ENCODE measurements around the gene WLS.
A peak's percentile ranks its signal among the peaks of the same experiment; 100 is the strongest.

WLS gene

GRCh38 chr1:68132426-68133130 lies 99.7 kb downstream of the WLS start:
- no peak for DNase-seq (ENCODE audit: low read depth in 2 of 2)

GRCh38 chr1:68131261-68131660 lies 101.1 kb downstream of the WLS start:
- DNase-seq (ENCODE audit: low read depth in 2 of 2): no peak

- no peak for DNase-seq (ENCODE audit: low read depth in 2 of 2)
Measured at GRCh38 chr1:68129536-68130250, 102.6 kb downstream of the WLS start.

- no peak for DNase-seq (ENCODE audit: low read depth in 2 of 2)
Measured at GRCh38 chr1:68128820-68129219, 103.5 kb downstream of the WLS start.

- no peak for DNase-seq (ENCODE audit: low read depth in 2 of 2)
Measured at GRCh38 chr1:68128157-68128556, 104.2 kb downstream of the WLS start.

GRCh38 chr1:68121536-68121935 lies 110.8 kb downstream of the WLS start:
- no peak for DNase-seq (ENCODE audit: low read depth in 2 of 2)

GRCh38 chr1:68120136-68120791 lies 112.1 kb downstream of the WLS start:
- peak in 1 of 2 donors; percentile 9 for DNase-seq (ENCODE audit: low read depth in 2 of 2)

GRCh38 chr1:68119445-68119844 lies 112.9 kb downstream of the WLS start:
- no peak for DNase-seq (ENCODE audit: low read depth in 2 of 2)

GRCh38 chr1:68117416-68117815 lies 114.9 kb downstream of the WLS start:
- DNase-seq (ENCODE audit: low read depth in 2 of 2): no peak

GRCh38 chr1:68116643-68117235 lies 115.6 kb downstream of the WLS start:
- peak; percentile 4 to 14 for DNase-seq (ENCODE audit: low read depth in 2 of 2)

- DNase-seq (ENCODE audit: low read depth in 2 of 2): no peak
Measured at GRCh38 chr1:68115308-68115707, 117.0 kb downstream of the WLS start.

- DNase-seq (ENCODE audit: low read depth in 2 of 2): no peak
Measured at GRCh38 chr1:68113966-68114365, 118.4 kb downstream of the WLS start.

GRCh38 chr1:68112835-68113243 lies 119.5 kb downstream of the WLS start:
- no peak for DNase-seq (ENCODE audit: low read depth in 2 of 2)

- no peak for DNase-seq (ENCODE audit: low read depth in 2 of 2)
Measured at GRCh38 chr1:68111519-68112436, 120.5 kb downstream of the WLS start.

GRCh38 chr1:68107771-68108170 lies 124.6 kb downstream of the WLS start:
- DNase-seq (ENCODE audit: low read depth in 2 of 2): no peak

- DNase-seq (ENCODE audit: low read depth in 2 of 2): no peak
Measured at GRCh38 chr1:68103884-68104554, 128.3 kb downstream of the WLS start.

GRCh38 chr1:68103011-68103545 lies 129.2 kb downstream of the WLS start:
- no peak for DNase-seq (ENCODE audit: low read depth in 2 of 2)

GRCh38 chr1:68101829-68102228 lies 130.5 kb downstream of the WLS start:
- no peak for DNase-seq (ENCODE audit: low read depth in 2 of 2)

- DNase-seq (ENCODE audit: low read depth in 2 of 2): no peak
Measured at GRCh38 chr1:68100571-68100970, 131.8 kb downstream of the WLS start.

GRCh38 chr1:68093737-68094136 lies 138.6 kb downstream of the WLS start:
- DNase-seq (ENCODE audit: low read depth in 2 of 2): no peak

- no peak for DNase-seq (ENCODE audit: low read depth in 2 of 2)
Measured at GRCh38 chr1:68087184-68087583, 145.1 kb downstream of the WLS start.

All from stimulated activated CD4-positive, alpha-beta T cell treated with anti-CD3 and anti-CD28 coated beads, Interleukin-15, amount 100 ng/mL, for 48 hours (primary cell).